Adrenal gland (tissue), 5 donors: ENCODE data around the gene CORO1C.

ENCODE experiments used
- POLR2A ChIP-seq, 2 donors: fragments of 450-650 bp; IDR thresholded peaks; one replicate each; pipeline ENCODE4 v1.6.1; 2017; ENCODE audit warnings: antibody characterized with exemption in 2 of 2, mild to moderate bottlenecking in 2 of 2, moderate library complexity in 1 of 2
- TF ChIP-seq, protein P1 (sequence below), 6 experiments: fragments of 450-650 bp in 4 of 6; fragments of 200-600 bp in 2 of 6; sonication (generic) in 1 of 6; IDR thresholded peaks; 1 replicate in 5 of 6; 2 replicates in 1 of 6; pipeline versions ENCODE4 v1.5.1 to v1.8.0; 2016 to 2021; ENCODE audit warnings: antibody characterized with exemption in 6 of 6, mild to moderate bottlenecking in 2 of 6, moderate library complexity in 1 of 6
- donor health status: DM: no; HTN: no; CAD: no.

DNA sequence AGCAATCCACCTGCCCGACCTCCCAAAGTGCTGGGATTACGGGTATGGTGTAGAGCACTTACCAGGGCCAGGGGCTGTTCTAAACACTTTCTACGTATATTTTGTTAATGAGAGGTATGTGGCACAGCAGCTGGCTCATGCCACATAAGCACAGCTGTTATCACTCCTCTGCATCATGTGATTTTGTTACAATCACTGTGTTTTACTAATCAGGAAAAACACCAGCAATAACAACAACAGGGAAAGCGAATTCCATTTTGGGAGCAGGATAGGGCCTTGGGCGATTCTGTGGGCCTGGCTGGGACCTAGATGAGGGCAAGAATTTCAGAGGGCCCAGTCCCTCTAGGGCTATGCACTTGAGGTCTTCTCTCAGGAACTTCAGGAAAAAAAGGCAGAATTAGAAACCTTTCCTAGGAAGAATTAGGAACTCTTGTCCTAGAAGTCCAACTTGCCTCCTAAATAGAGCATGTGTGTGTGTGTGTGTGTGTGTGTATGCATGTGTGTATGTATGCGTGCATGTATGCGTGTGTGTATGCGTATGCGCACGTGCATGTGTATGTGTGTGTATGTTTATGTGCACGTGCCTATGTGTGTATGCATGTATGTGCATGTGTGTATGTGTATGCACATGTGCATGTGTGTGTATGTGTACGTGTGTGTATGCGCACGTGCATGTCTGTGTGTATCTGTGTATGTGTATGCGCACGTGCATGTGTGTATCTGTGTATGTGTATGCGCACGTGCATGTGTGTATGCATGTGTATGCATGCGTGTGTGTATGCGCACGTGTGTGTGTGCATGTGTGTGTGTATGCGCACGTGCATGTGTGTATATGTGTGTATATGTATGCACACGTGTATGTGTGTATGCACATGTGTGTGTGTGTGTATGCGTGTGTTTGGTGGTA, 41.8 kb upstream of the CORO1C start:
- TF ChIP-seq, protein P1, sequence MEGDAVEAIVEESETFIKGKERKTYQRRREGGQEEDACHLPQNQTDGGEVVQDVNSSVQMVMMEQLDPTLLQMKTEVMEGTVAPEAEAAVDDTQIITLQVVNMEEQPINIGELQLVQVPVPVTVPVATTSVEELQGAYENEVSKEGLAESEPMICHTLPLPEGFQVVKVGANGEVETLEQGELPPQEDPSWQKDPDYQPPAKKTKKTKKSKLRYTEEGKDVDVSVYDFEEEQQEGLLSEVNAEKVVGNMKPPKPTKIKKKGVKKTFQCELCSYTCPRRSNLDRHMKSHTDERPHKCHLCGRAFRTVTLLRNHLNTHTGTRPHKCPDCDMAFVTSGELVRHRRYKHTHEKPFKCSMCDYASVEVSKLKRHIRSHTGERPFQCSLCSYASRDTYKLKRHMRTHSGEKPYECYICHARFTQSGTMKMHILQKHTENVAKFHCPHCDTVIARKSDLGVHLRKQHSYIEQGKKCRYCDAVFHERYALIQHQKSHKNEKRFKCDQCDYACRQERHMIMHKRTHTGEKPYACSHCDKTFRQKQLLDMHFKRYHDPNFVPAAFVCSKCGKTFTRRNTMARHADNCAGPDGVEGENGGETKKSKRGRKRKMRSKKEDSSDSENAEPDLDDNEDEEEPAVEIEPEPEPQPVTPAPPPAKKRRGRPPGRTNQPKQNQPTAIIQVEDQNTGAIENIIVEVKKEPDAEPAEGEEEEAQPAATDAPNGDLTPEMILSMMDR (IDR thresholded peaks at IDR 0.05), result no peak
- no peak for TF ChIP-seq POLR2A (IDR thresholded peaks at IDR 0.05)
